Measurements from ENCODE around the gene MTUS2.

The MTUS2 gene

GRCh38 chr13:29131881-29132668 is 311.9 kb downstream of the MTUS2 start:
- POLR2A ChIA-PET = no interaction called here
- CTCF ChIA-PET = no interaction called here
- TF ChIP-seq PKNOX1 (IDR thresholded peaks at IDR 0.05) (no peak), FOXK2 (IDR thresholded peaks at IDR 0.05) (no peak), SP1 (IDR thresholded peaks at IDR 0.05) (no peak), TARDBP (IDR thresholded peaks at IDR 0.05) (no peak), ARNT (IDR thresholded peaks at IDR 0.05) (no peak), LEF1 (IDR thresholded peaks at IDR 0.05; ENCODE audit: borderline replicate concordance) (no peak), FOXM1 (IDR thresholded peaks at IDR 0.05; ENCODE audit: borderline replicate concordance) (no peak), L3MBTL2 (conservative IDR thresholded peaks at IDR 0.05) (no peak)
- no peak for DNase-seq (ENCODE audit: extremely low spot score)

GRCh38 chr13:29136341-29136740 is 316.2 kb downstream of the MTUS2 start:
- POLR2A ChIA-PET = no interaction called here
- TF ChIP-seq FOXK2 (IDR thresholded peaks at IDR 0.05) (no peak), PKNOX1 (IDR thresholded peaks at IDR 0.05) (no peak), BHLHE40 (IDR thresholded peaks at IDR 0.05; ENCODE audit: borderline replicate concordance) (no peak), SUZ12 (IDR thresholded peaks at IDR 0.05) (no peak), CTBP1 (IDR thresholded peaks at IDR 0.05; ENCODE audit: borderline replicate concordance) (no peak), ARNT (IDR thresholded peaks at IDR 0.05) (no peak), SP1 (IDR thresholded peaks at IDR 0.05) (no peak), FOXM1 (IDR thresholded peaks at IDR 0.05; ENCODE audit: borderline replicate concordance) (no peak), ZNF384 (IDR thresholded peaks at IDR 0.05) (no peak), TARDBP (IDR thresholded peaks at IDR 0.05) (no peak), HDGF (IDR thresholded peaks at IDR 0.05; ENCODE audit: borderline replicate concordance) (no peak), FOXA1 (IDR thresholded peaks at IDR 0.05) (no peak), LEF1 (IDR thresholded peaks at IDR 0.05; ENCODE audit: borderline replicate concordance) (no peak), L3MBTL2 (conservative IDR thresholded peaks at IDR 0.05) (no peak), NFRKB (IDR thresholded peaks at IDR 0.05) (no peak), ELF4 (IDR thresholded peaks at IDR 0.05) (no peak)
- no peak for DNase-seq (ENCODE audit: extremely low spot score)
- CTCF ChIA-PET = no interaction called here

GRCh38 chr13:29137016-29137415 is 316.9 kb downstream of the MTUS2 start:
- DNase-seq (ENCODE audit: extremely low spot score) = no peak
- TF ChIP-seq L3MBTL2 (conservative IDR thresholded peaks at IDR 0.05) = no peak
- no peak for TF ChIP-seq SUZ12 (IDR thresholded peaks at IDR 0.05)
- no peak for TF ChIP-seq HDGF (IDR thresholded peaks at IDR 0.05; ENCODE audit: borderline replicate concordance)
- TF ChIP-seq BHLHE40 (IDR thresholded peaks at IDR 0.05; ENCODE audit: borderline replicate concordance) = no peak
- no peak for TF ChIP-seq FOXA1 (IDR thresholded peaks at IDR 0.05)
- TF ChIP-seq ELF4 (IDR thresholded peaks at IDR 0.05) = no peak
- no peak for TF ChIP-seq NFRKB (IDR thresholded peaks at IDR 0.05)
- TF ChIP-seq CTBP1 (IDR thresholded peaks at IDR 0.05; ENCODE audit: borderline replicate concordance) = no peak
- no peak for TF ChIP-seq PKNOX1 (IDR thresholded peaks at IDR 0.05)
- TF ChIP-seq FOXK2 (IDR thresholded peaks at IDR 0.05) = no peak
- TF ChIP-seq TARDBP (IDR thresholded peaks at IDR 0.05) = no peak
- TF ChIP-seq SP1 (IDR thresholded peaks at IDR 0.05) = no peak
- no peak for TF ChIP-seq ARNT (IDR thresholded peaks at IDR 0.05)
- no peak for TF ChIP-seq ZNF384 (IDR thresholded peaks at IDR 0.05)
- no peak for TF ChIP-seq LEF1 (IDR thresholded peaks at IDR 0.05; ENCODE audit: borderline replicate concordance)
- TF ChIP-seq FOXM1 (IDR thresholded peaks at IDR 0.05; ENCODE audit: borderline replicate concordance) = no peak
- POLR2A ChIA-PET = no interaction called here
- CTCF ChIA-PET = no interaction called here

- CTCF ChIA-PET = no interaction called here
- POLR2A ChIA-PET = no interaction called here
- DNase-seq (ENCODE audit: extremely low spot score) = no peak
- no peak for TF ChIP-seq LEF1 (IDR thresholded peaks at IDR 0.05; ENCODE audit: borderline replicate concordance)
- TF ChIP-seq FOXA1 (IDR thresholded peaks at IDR 0.05) = no peak
- TF ChIP-seq NFRKB (IDR thresholded peaks at IDR 0.05) = no peak
- no peak for TF ChIP-seq ELF4 (IDR thresholded peaks at IDR 0.05)
- no peak for TF ChIP-seq HDGF (IDR thresholded peaks at IDR 0.05; ENCODE audit: borderline replicate concordance)
- no peak for TF ChIP-seq BHLHE40 (IDR thresholded peaks at IDR 0.05; ENCODE audit: borderline replicate concordance)
- no peak for TF ChIP-seq CTBP1 (IDR thresholded peaks at IDR 0.05; ENCODE audit: borderline replicate concordance)
- TF ChIP-seq L3MBTL2 (conservative IDR thresholded peaks at IDR 0.05) = no peak
- no peak for TF ChIP-seq TARDBP (IDR thresholded peaks at IDR 0.05)
- TF ChIP-seq SUZ12 (IDR thresholded peaks at IDR 0.05) = no peak
- TF ChIP-seq FOXM1 (IDR thresholded peaks at IDR 0.05; ENCODE audit: borderline replicate concordance) = no peak
- no peak for TF ChIP-seq ZNF384 (IDR thresholded peaks at IDR 0.05)
Observed at GRCh38 chr13:29137995-29138394, 317.9 kb downstream of the MTUS2 start.

GRCh38 chr13:29140277-29140676 is 320.1 kb downstream of the MTUS2 start:
- DNase-seq (ENCODE audit: extremely low spot score) = no peak
- ChIA-PET CTCF (no interaction called here), POLR2A (no interaction called here)
- TF ChIP-seq SUZ12 (IDR thresholded peaks at IDR 0.05) = no peak
- TF ChIP-seq PKNOX1 (IDR thresholded peaks at IDR 0.05) = no peak
- no peak for TF ChIP-seq FOXA1 (IDR thresholded peaks at IDR 0.05)
- TF ChIP-seq FOXM1 (IDR thresholded peaks at IDR 0.05; ENCODE audit: borderline replicate concordance) = no peak

Measured in HEK293T (cell line).